Liver (tissue), 3 donors: ENCODE measurements around the gene KIAA0513.

Experiments
- CTCF ChIP-seq: fragments of 150-350 bp; IDR thresholded peaks from 2 replicates; pipeline ENCODE4 v1.5.1; 2017; ENCODE audit warnings: improper control_type of control experiment, low read depth, low read length; ENCODE audit not compliant: missing input control
- EGR1 ChIP-seq, 2 donors: IDR thresholded peaks; 2 replicates each; pipeline ENCODE4 v1.6.1; 2016 to 2018; ENCODE audit warnings: antibody characterized with exemption in 2 of 2, low read depth in 2 of 2
- FOXA1 ChIP-seq: IDR thresholded peaks from 2 replicates; pipeline ENCODE4 v1.6.1; 2016; ENCODE audit warnings: antibody characterized with exemption
- HNF4A ChIP-seq, 2 donors: conservative IDR thresholded peaks; 2 replicates each; pipeline ENCODE4 v1.6.1; 2016; ENCODE audit warnings: antibody characterized with exemption in 2 of 2, mild to moderate bottlenecking in 2 of 2
- NR2F2 ChIP-seq: IDR thresholded peaks from 2 replicates; pipeline ENCODE4 v1.6.1; 2016; ENCODE audit warnings: antibody characterized with exemption
- RAD21 ChIP-seq, 2 donors: IDR thresholded peaks; 2 replicates each; pipeline ENCODE4 v1.6.1; 2016; ENCODE audit warnings: antibody characterized with exemption in 2 of 2, mild to moderate bottlenecking in 2 of 2
- REST ChIP-seq: IDR thresholded peaks from 2 replicates; pipeline ENCODE4 v1.6.1; 2016; ENCODE audit warnings: antibody characterized with exemption, mild to moderate bottlenecking
- TAF1 ChIP-seq: conservative IDR thresholded peaks from 2 replicates; pipeline ENCODE4 v1.6.1; 2016; ENCODE audit warnings: antibody characterized with exemption, mild to moderate bottlenecking
- YY1 ChIP-seq: IDR thresholded peaks from 2 replicates; pipeline ENCODE4 v1.6.1; 2016; ENCODE audit warnings: antibody characterized with exemption, mild to moderate bottlenecking
- ZBTB33 ChIP-seq: IDR thresholded peaks from 2 replicates; pipeline ENCODE4 v1.6.1; 2016; ENCODE audit warnings: antibody characterized with exemption
- donor health status: healthy.
- donor health status: healthy.

- no peak for TF ChIP-seq CTCF
- no peak for TF ChIP-seq YY1
- no peak for TF ChIP-seq HNF4A (conservative IDR thresholded peaks at IDR 0.05)
- TF ChIP-seq RAD21 (IDR thresholded peaks at IDR 0.05), result no peak
- TF ChIP-seq TAF1, result no peak
- TF ChIP-seq REST, result no peak
- no peak for TF ChIP-seq FOXA1
- no peak for TF ChIP-seq NR2F2
- TF ChIP-seq EGR1 (IDR thresholded peaks at IDR 0.05; ENCODE audit: low read depth in 2 of 2), result no peak
- TF ChIP-seq ZBTB33, result no peak
Observed at GRCh38 chr16:85045077-85045476, 17.5 kb downstream of the KIAA0513 start.
